Hepatocyte (in vitro differentiated cells): Measurements from ENCODE around the gene KCNJ4. TPM values are rescaled to one million over a fixed set of nuclear protein-coding genes. Genes with fewer than 3 reads are reported as not detected.

Experiments
- DNase-seq: peaks from one replicate; pipeline ENCODE4 v3.0.0-alpha.2; 2016; ENCODE audit warnings: low spot score
- H2AFZ ChIP-seq: fragments of 200-600 bp; sonication (generic); 2 replicates; pipeline ENCODE4 v1.6.0; 2016; ENCODE audit warnings: antibody characterized with exemption, mild to moderate bottlenecking
- H3K27ac ChIP-seq: fragments of 200-600 bp; sonication (generic); 2 replicates; pipeline ENCODE4 v1.5.1; 2016; ENCODE audit warnings: mild to moderate bottlenecking
- H3K27me3 ChIP-seq: fragments of 200-600 bp; sonication (generic); 2 replicates; pipeline ENCODE4 v1.6.1; 2016
- H3K36me3 ChIP-seq: fragments of 200-600 bp; sonication (generic); replicated peaks from 2 replicates; pipeline ENCODE4 v1.5.1; 2016; ENCODE audit warnings: low read depth; ENCODE audit not compliant: insufficient read depth
- H3K4me1 ChIP-seq: fragments of 200-600 bp; sonication (generic); 2 replicates; pipeline ENCODE4 v1.5.1; 2016; ENCODE audit warnings: mild to moderate bottlenecking, moderate library complexity; ENCODE audit not compliant: insufficient read depth
- H3K4me2 ChIP-seq: fragments of 200-600 bp; sonication (generic); 2 replicates; pipeline ENCODE4 v1.6.0; 2016
- H3K4me3 ChIP-seq: fragments of 200-600 bp; sonication (generic); 2 replicates; pipeline ENCODE4 v1.5.1; 2016; ENCODE audit warnings: mild to moderate bottlenecking
- H3K79me2 ChIP-seq: fragments of 200-600 bp; sonication (generic); 2 replicates; pipeline ENCODE4 v1.6.0; 2017; ENCODE audit warnings: mild to moderate bottlenecking
- H3K9me2 ChIP-seq: fragments of 200-600 bp; sonication (generic); replicated peaks from 2 replicates; pipeline ENCODE4 v1.6.0; 2017; ENCODE audit warnings: mild to moderate bottlenecking; ENCODE audit not compliant: insufficient read depth
- H3K9me3 ChIP-seq: fragments of 200-600 bp; sonication (generic); 2 replicates; pipeline ENCODE4 v1.5.1; 2016; ENCODE audit warnings: low read depth, mild to moderate bottlenecking
- H4K20me1 ChIP-seq: fragments of 200-600 bp; sonication (generic); 2 replicates; pipeline ENCODE4 v1.6.0; 2016; ENCODE audit warnings: mild to moderate bottlenecking; ENCODE audit not compliant: insufficient read depth, poor library complexity, severe bottlenecking
- CTCF ChIP-seq: fragments of 200-600 bp; sonication (generic); IDR thresholded peaks from 2 replicates; pipeline ENCODE4 v1.5.1; 2016; ENCODE audit warnings: antibody characterized with exemption, mild to moderate bottlenecking; ENCODE audit not compliant: poor library complexity
- EZH2 ChIP-seq: fragments of 200-600 bp; sonication (generic); IDR thresholded peaks from 2 replicates; pipeline ENCODE4 v1.6.1; 2016; ENCODE audit warnings: antibody characterized with exemption, mild to moderate bottlenecking, borderline replicate concordance
- EZH2phosphoT487 ChIP-seq: fragments of 200-600 bp; sonication (generic); IDR thresholded peaks from one replicate; pipeline ENCODE4 v1.6.1; 2018; ENCODE audit warnings: antibody characterized with exemption, mild to moderate bottlenecking, low read depth, moderate library complexity; ENCODE audit not compliant: unreplicated experiment, severe bottlenecking
- WGBS: methylation state at CpG from one replicate; pipeline ENCODE4 v1.1.6; 2016; ENCODE audit warnings: low lambda C conversion rate; ENCODE audit errors: missing lambda C conversion rate; 5-methylcytosine and 5-hydroxymethylcytosine counted together
- polyA plus RNA-seq: library from polyadenylated mRNA; unstranded; fragments of >200 nt; fragmentation: Nextera tagmentation; extraction: Ambion mirVana; gene quantifications from 2 replicates; pipeline ENCODE4 v1.2.1, GENCODE V29; 2016
- total RNA-seq: library from RNA; depleted of rRNA; stranded (reverse); fragments of >200 nt; gene quantifications from 2 replicates; pipeline ENCODE4 v1.2.3, GENCODE V29; 2014

Gene KCNJ4
- total and polyA plus RNA-seq, 2 experiments from 2014 or later, result 0.08 to 0.50 TPM

DNA sequence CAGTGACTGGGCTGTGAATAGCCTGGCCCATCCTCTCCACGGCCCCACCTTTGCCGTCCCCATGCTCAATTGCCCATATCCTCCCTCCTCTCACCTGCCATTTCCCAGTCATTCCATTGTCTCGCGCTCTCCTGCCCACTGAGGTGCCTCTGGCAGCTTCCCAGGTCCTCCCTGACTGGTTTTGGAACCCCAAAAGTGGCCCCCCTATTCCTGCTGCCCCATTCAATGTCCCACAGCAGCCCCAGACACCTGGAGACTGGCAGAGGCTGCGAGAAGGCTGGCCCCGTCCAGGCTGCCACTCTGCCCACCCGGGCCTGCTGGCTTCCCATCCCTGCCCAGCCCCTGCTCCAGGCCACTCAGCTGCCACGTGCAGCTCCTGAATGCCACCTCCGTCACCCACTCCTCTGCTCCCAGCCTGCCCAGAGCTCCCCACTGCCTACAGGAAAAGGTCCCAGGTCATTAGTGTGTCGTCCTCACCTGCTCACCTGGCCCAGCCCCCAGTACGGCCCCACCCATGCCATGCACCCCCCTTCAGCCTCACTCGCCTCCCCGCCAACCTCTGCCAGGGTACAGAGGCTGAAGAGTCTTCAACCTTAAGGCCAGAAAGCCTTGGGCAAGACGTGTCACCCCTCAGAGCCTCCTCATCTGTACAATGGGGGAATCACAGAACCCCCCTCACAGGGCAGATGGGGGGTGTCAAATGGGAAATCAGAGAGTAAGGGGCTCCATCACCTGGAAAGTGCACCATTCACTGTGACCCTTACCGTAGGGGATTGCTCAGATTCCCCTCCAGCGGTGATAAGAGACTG lies 37.5 kb downstream of the KCNJ4 start:
- Histone ChIP-seq H3K79me2 (no peaks in the 10 kb centered on the region), H3K27me3 (no peaks in the 10 kb centered on the region), H3K9me2 (no peaks in the 10 kb centered on the region), H3K27ac (no peak overlapping the region), H3K4me3 (no peak overlapping the region), H3K4me2 (no peak overlapping the region), H2AFZ (no peak overlapping the region), H3K4me1 (no peaks in the 10 kb centered on the region), H3K9me3 (no peaks in the 10 kb centered on the region), H4K20me1 (no peaks in the 10 kb centered on the region), H3K36me3 (no peaks in the 10 kb centered on the region)
- peak; percentile 2 for DNase-seq
- TF ChIP-seq EZH2 (no peak), CTCF (no peak), EZH2phosphoT487 (no peak)
- WGBS, result 86% methylated on average over 14 of the region's 16 CpGs

DNA sequence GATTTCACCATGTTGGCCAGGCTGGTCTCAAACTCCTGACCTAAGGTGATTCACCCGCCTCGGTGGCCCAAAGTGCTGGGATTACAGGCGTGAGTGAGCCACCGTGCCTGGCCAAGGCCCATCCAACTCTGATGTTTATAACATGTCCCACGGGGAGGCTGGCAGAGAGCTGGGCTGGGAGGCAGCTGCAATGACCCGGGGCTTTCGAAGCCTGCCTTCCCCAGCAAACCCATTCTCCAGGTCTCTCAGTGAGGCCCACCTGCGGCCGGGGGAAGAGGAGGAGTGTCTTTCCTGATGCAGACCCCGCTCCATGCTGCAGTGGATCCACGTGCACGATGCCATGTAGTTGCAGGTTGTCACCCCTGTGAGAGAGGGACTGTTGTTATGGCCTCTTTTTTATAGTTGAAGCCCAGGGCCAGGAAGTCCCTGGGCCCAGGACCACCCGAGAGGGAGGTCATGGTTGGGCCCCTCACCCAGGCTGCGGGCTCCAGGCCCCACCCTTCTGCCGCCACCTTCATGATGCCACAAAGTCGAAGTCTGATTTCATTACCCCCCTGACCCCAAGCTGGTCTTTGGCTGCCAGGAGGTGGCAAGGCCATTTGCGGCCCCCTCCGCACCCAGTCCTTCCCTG lies 38.3 kb downstream of the KCNJ4 start:
- H3K79me2 ChIP-seq, result no peaks in the 10 kb centered on the region
- no peak overlapping the region for H3K27ac ChIP-seq
- 93% methylated on average over 18 of the region's 18 CpGs for WGBS
- H3K27me3 ChIP-seq, result no peaks in the 10 kb centered on the region
- no peaks in the 10 kb centered on the region for H3K4me1 ChIP-seq
- H3K4me2 ChIP-seq, result no peak overlapping the region
- peak; percentile 2 for DNase-seq
- no peak for TF ChIP-seq EZH2phosphoT487
- no peak for TF ChIP-seq CTCF
- TF ChIP-seq EZH2, result no peak
- no peaks in the 10 kb centered on the region for H3K36me3 ChIP-seq
- no peak overlapping the region for H3K4me3 ChIP-seq
- no peaks in the 10 kb centered on the region for H3K9me3 ChIP-seq
- no peak overlapping the region for H2AFZ ChIP-seq
- no peaks in the 10 kb centered on the region for H4K20me1 ChIP-seq
- H3K9me2 ChIP-seq, result no peaks in the 10 kb centered on the region

DNA sequence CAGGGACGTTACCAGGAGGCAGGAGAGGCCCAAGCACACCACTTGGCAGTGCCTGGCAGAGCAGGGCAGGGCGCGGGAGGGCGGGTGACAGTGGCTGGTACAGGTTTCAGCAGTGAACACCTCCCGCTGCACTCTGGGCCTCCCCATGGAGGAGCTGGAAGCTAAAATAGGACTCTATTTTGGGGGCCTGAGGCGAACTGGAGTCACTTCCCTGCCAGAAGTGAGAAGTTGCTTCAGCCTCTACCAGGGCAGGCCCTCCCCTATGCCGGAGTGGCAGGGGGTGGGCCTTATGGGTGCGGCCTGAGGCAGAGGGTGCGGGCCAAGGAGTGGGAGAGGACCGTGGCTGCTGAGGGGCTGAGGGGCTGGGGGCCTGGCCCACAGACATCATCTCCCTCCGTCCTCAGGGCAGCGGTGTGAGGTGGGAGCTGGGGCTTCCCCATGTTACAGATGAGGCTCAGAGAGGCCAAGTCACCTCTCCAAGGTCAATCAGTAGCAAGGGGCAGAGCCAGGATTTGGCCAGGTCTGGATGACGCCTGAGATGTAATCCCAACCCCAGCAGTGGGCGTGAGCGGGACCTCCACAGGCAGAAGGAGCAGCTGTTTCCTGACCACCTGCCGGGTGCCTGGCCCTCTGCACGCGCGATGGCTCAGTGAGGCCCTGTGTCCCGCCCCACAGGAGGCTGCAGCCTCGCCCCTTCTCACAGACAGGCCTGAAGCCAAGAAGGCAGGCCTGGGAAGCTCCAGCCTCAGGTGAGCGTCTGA lies 39.3 kb downstream of the KCNJ4 start:
- Histone ChIP-seq H3K27me3 (no peaks in the 10 kb centered on the region), H3K4me3 (no peak overlapping the region), H3K9me2 (no peaks in the 10 kb centered on the region), H2AFZ (no peak overlapping the region), H3K4me2 (no peak overlapping the region), H3K9me3 (no peaks in the 10 kb centered on the region), H3K36me3 (no peaks in the 10 kb centered on the region), H3K4me1 (no peaks in the 10 kb centered on the region), H3K27ac (no peak overlapping the region), H4K20me1 (no peaks in the 10 kb centered on the region), H3K79me2 (no peaks in the 10 kb centered on the region)
- no peak for TF ChIP-seq EZH2phosphoT487
- no peak for TF ChIP-seq CTCF
- TF ChIP-seq EZH2, result no peak
- WGBS, result 79% methylated on average over 22 of the region's 22 CpGs
- DNase-seq, result peak; percentile 3
